ENCODE data around the gene ZNF280D. TPM values are rescaled to one million over a fixed set of nuclear protein-coding genes. Genes with fewer than 3 reads are reported as not detected.

The ZNF280D gene
- total RNA-seq, 3 donors from 2014 or later = 66.1 to 94.8 (median 86.5) TPM

DNA sequence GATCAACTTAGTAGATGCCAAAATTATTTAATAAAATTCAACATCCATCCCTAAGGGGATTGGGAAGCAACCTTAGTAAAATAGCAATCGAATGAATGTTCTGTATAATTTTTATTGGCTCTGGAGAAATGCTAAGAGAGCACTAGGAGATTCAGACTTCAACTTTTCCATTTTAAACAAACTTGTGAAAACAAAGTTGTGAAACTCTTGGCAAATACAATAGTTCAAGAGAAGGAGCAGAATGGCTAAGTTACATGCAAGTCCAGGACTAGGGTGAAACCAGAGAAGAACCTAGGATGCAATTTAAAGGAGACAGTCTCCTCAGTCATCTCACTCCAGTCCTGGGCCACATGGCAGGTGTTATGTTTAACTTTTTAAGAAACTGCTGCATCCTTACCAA lies 16.7 kb upstream of the ZNF280D start:
- H3K4me1 ChIP-seq = no peaks in the 10 kb centered on the region
- no peaks in the 10 kb centered on the region for H3K27me3 ChIP-seq
- no peak overlapping the region for H3K4me3 ChIP-seq
- intact Hi-C loops (cut with DNase I; ENCODE audit: low total_unique reads) = no loop called here
- DNase-seq (ENCODE audit: low spot score in 2 of 2) = no peak
- H3K27ac ChIP-seq = no peak overlapping the region
- no peak for TF ChIP-seq POLR2AphosphoS5 (IDR thresholded peaks at IDR 0.05)
- TF ChIP-seq, protein P1, sequence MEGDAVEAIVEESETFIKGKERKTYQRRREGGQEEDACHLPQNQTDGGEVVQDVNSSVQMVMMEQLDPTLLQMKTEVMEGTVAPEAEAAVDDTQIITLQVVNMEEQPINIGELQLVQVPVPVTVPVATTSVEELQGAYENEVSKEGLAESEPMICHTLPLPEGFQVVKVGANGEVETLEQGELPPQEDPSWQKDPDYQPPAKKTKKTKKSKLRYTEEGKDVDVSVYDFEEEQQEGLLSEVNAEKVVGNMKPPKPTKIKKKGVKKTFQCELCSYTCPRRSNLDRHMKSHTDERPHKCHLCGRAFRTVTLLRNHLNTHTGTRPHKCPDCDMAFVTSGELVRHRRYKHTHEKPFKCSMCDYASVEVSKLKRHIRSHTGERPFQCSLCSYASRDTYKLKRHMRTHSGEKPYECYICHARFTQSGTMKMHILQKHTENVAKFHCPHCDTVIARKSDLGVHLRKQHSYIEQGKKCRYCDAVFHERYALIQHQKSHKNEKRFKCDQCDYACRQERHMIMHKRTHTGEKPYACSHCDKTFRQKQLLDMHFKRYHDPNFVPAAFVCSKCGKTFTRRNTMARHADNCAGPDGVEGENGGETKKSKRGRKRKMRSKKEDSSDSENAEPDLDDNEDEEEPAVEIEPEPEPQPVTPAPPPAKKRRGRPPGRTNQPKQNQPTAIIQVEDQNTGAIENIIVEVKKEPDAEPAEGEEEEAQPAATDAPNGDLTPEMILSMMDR (IDR thresholded peaks at IDR 0.05) = no peak
- no peak for TF ChIP-seq POLR2A (IDR thresholded peaks at IDR 0.05)
- H3K36me3 ChIP-seq = no peaks in the 10 kb centered on the region
- H3K9me3 ChIP-seq = no peaks in the 10 kb centered on the region

DNA sequence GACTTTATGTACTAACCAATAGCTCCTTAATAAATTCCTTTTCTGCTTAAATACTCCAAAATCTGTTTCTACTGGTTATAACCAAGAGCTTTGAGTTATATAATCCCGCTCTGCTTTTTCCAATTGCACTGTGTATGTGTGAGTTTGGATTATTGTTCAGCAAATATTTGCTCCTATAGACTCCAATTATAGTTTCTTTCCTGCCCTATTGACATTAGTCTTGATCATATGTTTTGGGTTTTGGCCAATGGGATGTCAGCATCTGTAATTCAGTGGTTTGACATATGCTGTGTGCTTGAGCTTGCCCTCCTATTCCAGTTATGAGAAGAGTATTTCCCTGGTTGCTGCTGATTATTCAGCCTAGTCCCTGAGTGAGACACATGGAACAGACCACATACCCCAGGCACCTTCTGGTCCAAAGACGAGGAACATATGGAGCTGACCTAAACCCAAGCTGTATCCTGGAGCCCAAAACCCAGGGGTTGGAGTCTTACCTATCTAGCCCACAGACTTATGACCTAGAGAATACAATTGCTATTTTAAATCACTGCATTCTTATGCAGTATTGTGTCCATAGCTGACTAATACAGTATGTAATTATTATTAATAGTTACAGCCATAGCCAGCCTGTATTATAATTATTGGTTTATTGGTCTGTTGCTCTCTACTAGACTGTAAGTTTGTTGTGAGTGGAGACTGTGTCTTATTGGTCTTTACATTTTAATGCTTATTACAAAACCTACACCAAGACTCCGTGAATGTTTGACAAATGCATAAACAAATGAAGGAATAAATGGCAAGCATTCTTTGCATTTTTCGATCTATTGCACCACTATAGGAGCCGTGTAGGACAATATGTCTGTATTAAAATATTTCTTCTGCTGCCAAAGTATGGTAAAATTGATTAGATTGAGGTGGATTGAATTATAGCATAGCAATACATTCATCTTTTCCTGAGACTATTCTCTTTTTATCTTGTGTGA lies 11.7 kb upstream of the ZNF280D start:
- TF ChIP-seq, protein P1 (IDR thresholded peaks at IDR 0.05) = no peak
- no peak for TF ChIP-seq POLR2A (IDR thresholded peaks at IDR 0.05)
- no peak for TF ChIP-seq POLR2AphosphoS5 (IDR thresholded peaks at IDR 0.05)
- no peak overlapping the region for H3K27ac ChIP-seq
- no peaks in the 10 kb centered on the region for H3K4me1 ChIP-seq
- H3K27me3 ChIP-seq = no peaks in the 10 kb centered on the region
- H3K9me3 ChIP-seq = no peaks in the 10 kb centered on the region
- H3K4me3 ChIP-seq = no peak overlapping the region
- intact Hi-C loops (cut with DNase I; ENCODE audit: low total_unique reads) = no loop called here
- DNase-seq (ENCODE audit: low spot score in 2 of 2) = no peak
- H3K36me3 ChIP-seq = no peaks in the 10 kb centered on the region

DNA sequence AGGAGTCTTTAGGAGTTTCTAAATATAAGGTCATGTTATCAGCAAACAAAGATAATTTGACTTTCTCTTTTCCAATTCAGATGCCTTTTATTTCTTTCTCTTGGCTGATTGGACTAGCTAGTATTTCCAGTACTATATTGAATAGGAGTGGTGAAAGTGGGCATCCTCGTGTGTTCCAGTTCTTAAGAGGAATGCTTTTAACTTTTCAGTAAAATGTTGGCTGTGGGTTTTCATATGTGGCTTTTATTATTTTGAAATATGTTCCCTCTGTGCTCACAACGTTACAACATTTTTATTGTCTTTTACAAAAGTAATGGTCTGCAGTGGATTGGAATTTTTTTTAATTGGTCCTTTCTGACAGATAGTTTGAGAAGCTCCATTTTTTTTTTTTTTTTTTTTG lies 8.2 kb upstream of the ZNF280D start:
- H3K27me3 ChIP-seq = no peaks in the 10 kb centered on the region
- no peak overlapping the region for H3K27ac ChIP-seq
- no peak overlapping the region for H3K4me3 ChIP-seq
- H3K36me3 ChIP-seq = no peaks in the 10 kb centered on the region
- TF ChIP-seq POLR2AphosphoS5 (IDR thresholded peaks at IDR 0.05) (no peak), POLR2A (IDR thresholded peaks at IDR 0.05) (no peak)
- TF ChIP-seq, protein P1 (IDR thresholded peaks at IDR 0.05) = no peak
- DNase-seq (ENCODE audit: low spot score in 2 of 2) = no peak
- H3K9me3 ChIP-seq = no peaks in the 10 kb centered on the region
- intact Hi-C loops (cut with DNase I; ENCODE audit: low total_unique reads) = no loop called here
- H3K4me1 ChIP-seq = no peaks in the 10 kb centered on the region

DNA sequence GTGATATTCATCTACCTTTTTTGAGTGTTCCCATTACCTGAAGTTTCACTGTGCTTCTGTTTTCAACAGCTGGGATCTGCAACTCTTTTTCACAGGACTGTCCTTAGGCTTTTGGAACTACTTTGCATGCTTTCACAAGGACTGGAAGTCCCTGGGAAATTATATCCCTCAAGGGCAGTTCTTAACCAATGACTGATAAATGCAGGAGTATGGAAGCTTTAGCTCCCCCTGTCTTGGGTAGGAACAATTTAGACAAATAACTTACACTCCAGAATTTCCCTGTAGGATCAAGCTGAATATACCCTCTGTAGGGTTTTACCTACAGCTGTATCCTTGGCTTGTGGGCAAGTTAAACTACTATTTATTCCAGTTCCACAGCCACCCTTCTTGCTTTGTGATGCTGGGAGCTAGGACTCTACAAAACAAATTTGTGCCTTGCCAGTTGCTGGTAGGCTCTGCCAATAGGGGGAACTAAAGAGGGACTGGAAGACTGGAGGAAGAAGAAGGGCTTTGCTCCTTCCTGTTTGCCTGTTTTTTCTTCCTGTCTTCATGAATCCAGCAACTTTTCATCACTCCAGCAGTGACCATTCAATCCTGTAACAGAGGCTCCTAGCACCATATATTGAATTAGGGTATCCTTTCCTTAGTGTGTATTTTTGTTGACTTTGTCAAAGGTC lies 6.8 kb upstream of the ZNF280D start:
- TF ChIP-seq POLR2A (IDR thresholded peaks at IDR 0.05) (no peak), POLR2AphosphoS5 (IDR thresholded peaks at IDR 0.05) (no peak)
- TF ChIP-seq, protein P1 (IDR thresholded peaks at IDR 0.05) = no peak
- Histone ChIP-seq H3K4me3 (no peak overlapping the region), H3K27me3 (no peaks in the 10 kb centered on the region), H3K36me3 (no peaks in the 10 kb centered on the region), H3K27ac (no peak overlapping the region), H3K4me1 (no peaks in the 10 kb centered on the region), H3K9me3 (no peaks in the 10 kb centered on the region)
- no peak for DNase-seq (ENCODE audit: low spot score in 2 of 2)
- intact Hi-C loops (cut with DNase I; ENCODE audit: low total_unique reads) = no loop called here

DNA sequence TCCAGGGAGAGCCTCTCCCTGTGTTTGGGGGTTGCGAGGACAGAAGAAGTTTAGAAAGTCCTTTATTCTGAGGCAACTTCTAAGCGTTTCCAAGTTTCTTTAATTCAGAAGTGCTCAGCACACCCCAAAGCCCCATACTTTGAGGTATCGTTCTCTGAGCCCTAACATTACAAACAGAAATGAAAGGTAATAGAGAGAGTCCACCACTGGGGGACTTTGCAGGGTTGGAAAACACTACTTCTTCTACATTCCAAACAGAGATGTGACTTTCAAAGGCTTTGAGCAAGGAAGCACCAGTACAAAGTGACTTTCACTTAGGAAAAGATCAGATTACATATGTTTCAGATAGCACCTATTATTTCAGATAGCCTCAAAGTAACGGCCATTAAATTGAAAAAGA lies 6.2 kb upstream of the ZNF280D start:
- TF ChIP-seq POLR2AphosphoS5 (IDR thresholded peaks at IDR 0.05) (no peak), POLR2A (IDR thresholded peaks at IDR 0.05) (no peak)
- TF ChIP-seq, protein P1 (IDR thresholded peaks at IDR 0.05) = no peak
- intact Hi-C loops (cut with DNase I; ENCODE audit: low total_unique reads) = no loop called here
- no peak overlapping the region for H3K27ac ChIP-seq
- no peaks in the 10 kb centered on the region for H3K27me3 ChIP-seq
- H3K9me3 ChIP-seq = no peaks in the 10 kb centered on the region
- no peak overlapping the region for H3K4me3 ChIP-seq
- no peak for DNase-seq (ENCODE audit: low spot score in 2 of 2)
- H3K4me1 ChIP-seq = no peaks in the 10 kb centered on the region
- no peaks in the 10 kb centered on the region for H3K36me3 ChIP-seq
